Transverse colon (tissue), 4 donors: ENCODE measurements around the gene DCAF11.

Source experiments
- CTCF ChIP-seq, 5 experiments: fragments of 200-600 bp in 3 of 5; fragments of 450-650 bp in 2 of 5; sonication (generic) in 3 of 5; IDR thresholded peaks; 1 replicate in 2 of 5; 2 replicates in 3 of 5; pipeline ENCODE4 v1.5.1; 2016 to 2017; ENCODE audit warnings: antibody characterized with exemption in 5 of 5, inconsistent platforms in 3 of 5, mild to moderate bottlenecking in 2 of 5, moderate library complexity in 1 of 5
- EP300 ChIP-seq: sonication (generic); formaldehyde crosslinking; IDR thresholded peaks from one replicate; pipeline ENCODE4 v1.6.1; 2017; ENCODE audit warnings: antibody characterized with exemption, low read depth
- POLR2A ChIP-seq: fragments of 450-650 bp; IDR thresholded peaks from one replicate; pipeline ENCODE4 v1.6.1; 2016; ENCODE audit warnings: antibody characterized with exemption, mild to moderate bottlenecking, moderate library complexity
- POLR2AphosphoS5 ChIP-seq, 3 donors: sonication (generic); formaldehyde crosslinking; IDR thresholded peaks; one replicate each; pipeline ENCODE4 v1.6.1; 2016; ENCODE audit warnings: antibody characterized with exemption in 3 of 3

GRCh38 chr14:24147761-24148428 is 33.3 kb downstream of the DCAF11 start:
- TF ChIP-seq CTCF (IDR thresholded peaks at IDR 0.05) = no peak
- TF ChIP-seq POLR2A = no peak
- no peak for TF ChIP-seq EP300
- no peak for TF ChIP-seq POLR2AphosphoS5 (IDR thresholded peaks at IDR 0.05)
